GM18502 (cell line): ENCODE measurements around the gene UBA3.

Experiments used
- ATAC-seq: cut with Tn5 transposase; IDR thresholded peaks from one replicate; pipeline ENCODE4 v1.9.1; 2021; ENCODE audit warnings: mild to moderate bottlenecking; ENCODE audit not compliant: unreplicated experiment, poor library complexity

The UBA3 gene

GRCh38 chr3:69080233-69080920 is at the start of gene UBA3:
TSS of gene UBA3 (minus strand) at chr3:69080365. CDS start at chr3:69080353, 12 bp downstream.
- peak; percentile 53 for ATAC-seq

GRCh38 chr3:69129531-69129930 is 49.4 kb upstream of the UBA3 start:
- no peak for ATAC-seq

DNA sequence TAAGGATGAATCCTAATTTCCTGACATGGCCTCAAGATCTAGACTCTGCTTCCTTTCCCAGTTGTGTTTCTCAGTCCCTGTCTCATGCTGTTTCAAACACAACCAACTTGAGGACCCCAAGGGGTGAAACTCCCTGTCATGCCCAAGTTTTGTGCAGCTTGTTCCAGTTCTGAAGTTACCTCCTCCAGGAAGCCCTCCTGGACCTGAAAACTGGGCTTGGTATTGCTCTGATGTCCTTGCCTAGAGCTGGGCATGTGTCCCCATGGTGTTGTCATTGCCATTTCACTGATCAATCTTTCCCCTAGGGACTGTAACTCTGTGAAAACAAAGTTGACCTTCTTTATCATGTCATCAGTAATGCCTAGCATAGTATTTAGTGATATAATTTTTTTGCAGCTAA is 48.3 kb upstream of the UBA3 start:
- no peak for ATAC-seq

- no peak for ATAC-seq
These were observed 46.8 kb upstream of the UBA3 start for GRCh38 chr3:69126999-69127398.

DNA sequence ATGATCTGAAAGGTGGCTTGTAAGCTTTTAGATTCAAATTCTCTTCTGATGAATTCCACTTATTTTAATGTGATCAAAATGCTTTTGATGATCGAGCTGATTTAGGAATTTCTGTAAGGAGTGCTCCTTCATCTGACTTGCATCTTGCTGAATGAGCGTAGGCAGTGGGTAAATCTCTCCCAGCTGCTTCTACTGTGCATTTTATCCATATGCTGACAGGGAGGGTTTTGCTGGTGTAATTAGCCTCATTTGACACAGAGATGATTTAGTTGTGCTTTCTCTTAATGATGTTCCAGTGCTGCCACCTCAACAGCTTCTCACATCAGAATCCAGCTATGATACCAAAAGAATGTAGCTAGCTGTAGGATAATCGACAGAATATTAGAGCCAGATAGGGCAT is 46.1 kb upstream of the UBA3 start:
- ATAC-seq = no peak

GRCh38 chr3:69122403-69122802 is 42.2 kb upstream of the UBA3 start, which contains the start of gene LMOD3:
TSS of gene LMOD3 (minus strand) at chr3:69122595. CDS start at chr3:69122386, 209 bp downstream.
- no peak for ATAC-seq

DNA sequence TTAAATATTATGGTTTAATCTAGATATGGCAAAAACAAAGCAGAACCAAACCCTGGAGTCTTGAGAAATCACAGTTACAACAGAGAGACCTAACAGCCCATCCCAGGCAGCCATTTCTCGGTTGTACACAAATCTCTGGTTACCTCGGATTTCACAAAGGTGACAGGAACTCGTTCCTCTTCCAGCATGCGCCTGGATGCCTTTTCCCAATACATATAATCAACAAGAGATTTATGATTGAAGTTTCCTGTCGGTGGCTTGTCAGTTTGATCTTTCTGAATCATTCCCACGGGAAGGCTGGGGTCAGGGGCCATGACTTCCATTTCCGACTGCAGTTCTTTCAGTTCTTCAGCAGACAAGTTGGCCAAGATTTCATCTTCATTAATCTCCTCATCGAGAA is 41.8 kb upstream of the UBA3 start:
- ATAC-seq = no peak

GRCh38 chr3:69121513-69121912 is 41.3 kb upstream of the UBA3 start:
- no peak for ATAC-seq

DNA sequence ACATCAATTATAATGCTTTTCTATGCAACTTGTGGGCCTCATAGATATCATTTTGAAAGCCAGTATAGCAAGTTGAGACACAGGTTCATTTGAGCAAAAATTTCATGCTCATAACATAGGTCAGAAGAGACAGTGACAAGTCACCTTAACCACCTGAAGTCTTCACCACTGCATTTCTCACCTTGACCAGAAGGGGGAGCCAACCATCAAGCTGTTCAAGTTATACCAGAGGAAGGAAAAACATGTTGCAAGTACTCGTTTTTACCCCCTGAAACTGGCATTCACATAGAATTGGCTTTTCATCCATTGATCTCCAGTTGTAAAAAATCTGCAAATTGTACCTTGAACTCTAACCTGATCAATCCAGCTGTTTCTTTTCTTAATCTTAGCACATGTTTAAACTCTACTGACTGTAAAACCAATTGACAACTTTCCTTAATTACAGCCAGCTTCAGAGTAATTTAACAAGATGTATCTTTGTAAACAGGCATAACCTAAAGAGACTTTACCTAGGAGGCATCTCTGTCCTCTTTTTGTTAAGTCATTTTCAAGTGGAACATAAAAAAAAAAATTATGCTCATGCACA is 40.8 kb upstream of the UBA3 start:
- ATAC-seq = peak; percentile 91

DNA sequence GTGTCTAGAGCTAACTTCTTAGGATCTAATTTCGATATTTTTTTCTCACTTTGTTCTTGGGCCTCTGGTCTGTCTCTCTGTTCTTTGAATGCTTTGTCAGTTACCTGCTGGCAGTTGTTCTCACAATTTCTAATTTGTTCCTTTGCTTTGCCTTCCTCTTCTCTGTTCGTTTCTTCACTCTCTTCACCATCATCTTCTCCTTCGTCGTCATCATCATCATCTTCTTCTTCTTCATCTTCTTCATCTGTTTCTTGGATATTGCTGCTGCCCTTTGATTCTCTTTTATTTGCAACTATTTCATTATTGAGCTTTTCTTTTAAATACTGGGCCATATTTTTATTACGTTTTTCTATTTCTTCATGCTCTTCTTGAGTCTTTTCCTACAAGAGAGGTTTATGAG is 39.5 kb upstream of the UBA3 start:
- ATAC-seq = no peak

GRCh38 chr3:69119138-69119537 is 39.0 kb upstream of the UBA3 start:
- ATAC-seq = no peak

GRCh38 chr3:69118555-69118954 is 38.4 kb upstream of the UBA3 start:
- no peak for ATAC-seq

GRCh38 chr3:69116897-69117296 is 36.7 kb upstream of the UBA3 start:
- ATAC-seq = no peak

GRCh38 chr3:69116162-69116561 is 36.0 kb upstream of the UBA3 start:
- no peak for ATAC-seq

- ATAC-seq = no peak
These were observed 35.6 kb upstream of the UBA3 start for GRCh38 chr3:69115731-69116130.

- no peak for ATAC-seq
These were observed 33.4 kb upstream of the UBA3 start for GRCh38 chr3:69113536-69113935.

DNA sequence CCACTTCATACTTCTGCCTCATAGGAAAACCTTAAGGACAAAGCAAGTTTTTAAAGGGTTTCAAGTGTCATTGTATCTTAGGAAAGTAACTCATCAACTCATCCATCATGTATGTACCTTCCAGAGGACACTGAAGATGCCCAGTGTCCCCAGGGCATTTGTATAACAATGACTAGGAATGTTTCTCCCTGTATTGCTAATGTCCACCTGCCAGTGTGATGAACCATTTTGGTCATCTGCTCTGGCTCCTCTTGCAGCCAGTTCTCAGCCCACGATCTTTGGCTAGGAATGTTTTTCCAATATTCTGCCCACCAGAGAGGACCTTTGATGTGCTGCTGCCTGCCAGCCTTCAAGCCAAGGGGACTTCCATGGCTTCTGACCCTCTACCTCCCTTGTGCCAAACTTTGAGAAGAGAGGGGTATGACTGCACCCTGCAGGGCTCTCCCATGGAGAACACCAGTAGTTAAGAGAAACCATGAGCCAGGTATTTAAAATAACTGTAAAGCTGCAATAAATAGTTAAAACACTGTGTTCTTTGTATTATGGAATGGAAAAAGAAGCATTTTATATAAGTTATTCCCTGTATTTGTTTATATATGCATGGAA is 30.9 kb upstream of the UBA3 start:
- ATAC-seq = no peak

DNA sequence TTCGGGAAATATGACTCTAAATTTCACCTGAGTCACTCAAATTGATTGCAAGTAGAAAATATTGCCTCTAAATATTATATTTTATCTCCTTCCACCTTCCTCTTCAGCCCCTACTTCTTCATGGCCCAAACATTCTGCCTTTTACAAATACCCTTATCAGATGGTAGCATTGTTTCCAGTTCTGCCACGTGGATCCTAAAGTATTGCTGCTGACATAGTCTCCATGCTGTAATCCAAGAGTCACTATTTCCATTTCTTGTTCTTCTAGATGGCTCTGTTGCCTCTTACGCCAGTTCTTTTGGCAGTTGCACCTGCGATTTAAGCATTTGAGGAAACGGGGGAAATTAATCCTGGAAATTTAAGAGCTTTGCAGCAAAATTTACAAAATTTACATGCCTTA is 28.6 kb upstream of the UBA3 start:
- ATAC-seq = no peak

DNA sequence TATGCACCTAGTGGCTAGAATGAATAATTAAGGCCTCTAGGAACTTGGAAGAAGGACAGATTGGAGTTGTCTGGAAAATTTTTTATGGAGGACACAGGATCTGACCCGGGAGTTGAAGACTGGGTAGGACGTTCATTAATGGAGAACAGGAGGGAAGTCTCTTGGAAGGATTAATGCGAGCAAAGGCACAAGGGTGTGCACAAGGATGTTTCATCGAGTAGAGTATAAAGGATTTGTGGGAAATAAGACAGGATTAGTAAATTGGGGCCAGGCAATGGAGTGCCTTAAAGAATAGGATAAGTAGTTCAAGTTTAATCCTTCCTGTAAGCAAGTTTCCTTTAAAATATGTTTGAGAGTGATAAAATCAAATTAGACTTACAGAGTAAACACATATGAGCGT is 27.7 kb upstream of the UBA3 start:
- ATAC-seq = no peak

DNA sequence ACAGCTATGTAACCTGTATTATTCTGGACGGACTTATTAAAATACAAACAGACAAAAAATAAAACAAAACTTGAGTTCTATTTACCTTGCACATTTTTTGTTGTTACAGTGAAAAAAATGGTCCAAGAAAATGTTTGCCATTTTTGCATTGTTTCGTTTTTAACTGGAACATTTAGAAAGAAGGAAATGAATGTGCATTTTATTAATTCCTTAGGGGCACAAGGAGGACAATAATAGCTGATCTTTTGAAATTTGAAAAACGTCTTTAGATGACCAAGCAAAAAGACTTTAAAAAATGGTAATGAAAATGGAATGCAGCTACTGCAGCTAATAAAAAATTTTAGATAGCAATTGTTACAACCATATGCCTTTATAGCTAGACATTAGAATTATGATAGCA is 25.2 kb upstream of the UBA3 start:
- no peak for ATAC-seq

GRCh38 chr3:69104586-69104985 is 24.4 kb upstream of the UBA3 start:
- no peak for ATAC-seq

GRCh38 chr3:69103123-69103522 is 23.0 kb upstream of the UBA3 start:
- no peak for ATAC-seq
